Neural cell (in vitro differentiated cells): ENCODE results near the gene KIAA1549.

Experiments used
- EZH2 ChIP-seq: fragments of 200-600, 300-800 bp; shearing (Covaris generic), sonication (generic); IDR thresholded peaks from 2 replicates; pipeline ENCODE4 v1.6.1; 2014; ENCODE audit warnings: antibody characterized with exemption, low read length, borderline replicate concordance, mild to moderate bottlenecking; ENCODE audit not compliant: insufficient read depth, poor library complexity, severe bottlenecking
- POLR2AphosphoS5 ChIP-seq: IDR thresholded peaks from 2 replicates; pipeline ENCODE4 v1.6.1; 2012
- TAF1 ChIP-seq: IDR thresholded peaks from 2 replicates; pipeline ENCODE4 v1.6.1; 2012; ENCODE audit warnings: low read depth
- TF ChIP-seq, protein P1 (sequence below): fragments of 450-650 bp; IDR thresholded peaks from 2 replicates; pipeline ENCODE4 v1.5.1; 2014; ENCODE audit warnings: antibody characterized with exemption, mild to moderate bottlenecking, moderate library complexity; ENCODE audit not compliant: poor library complexity, severe bottlenecking

DNA sequence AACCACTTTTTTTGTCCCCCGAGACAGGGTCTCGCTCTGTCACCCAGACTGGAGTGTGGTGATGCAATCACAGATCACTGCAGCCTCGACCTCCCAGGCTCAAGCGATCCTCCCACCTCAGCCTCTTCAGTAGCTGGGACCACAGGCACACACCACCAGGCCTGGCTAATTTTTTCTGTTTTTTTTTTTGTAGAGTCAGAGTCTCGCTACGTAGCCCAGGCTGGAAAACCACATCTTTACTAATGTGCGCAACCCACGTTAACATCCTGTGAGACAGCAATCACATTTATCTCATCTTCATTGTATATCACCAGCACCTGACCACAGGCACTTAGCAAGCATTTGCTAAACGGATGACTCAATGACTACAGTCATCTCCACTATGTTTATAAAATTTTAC is 105.4 kb downstream of the KIAA1549 start:
- TF ChIP-seq TAF1 (no peak), EZH2 (no peak), POLR2AphosphoS5 (no peak)
- TF ChIP-seq, protein P1, sequence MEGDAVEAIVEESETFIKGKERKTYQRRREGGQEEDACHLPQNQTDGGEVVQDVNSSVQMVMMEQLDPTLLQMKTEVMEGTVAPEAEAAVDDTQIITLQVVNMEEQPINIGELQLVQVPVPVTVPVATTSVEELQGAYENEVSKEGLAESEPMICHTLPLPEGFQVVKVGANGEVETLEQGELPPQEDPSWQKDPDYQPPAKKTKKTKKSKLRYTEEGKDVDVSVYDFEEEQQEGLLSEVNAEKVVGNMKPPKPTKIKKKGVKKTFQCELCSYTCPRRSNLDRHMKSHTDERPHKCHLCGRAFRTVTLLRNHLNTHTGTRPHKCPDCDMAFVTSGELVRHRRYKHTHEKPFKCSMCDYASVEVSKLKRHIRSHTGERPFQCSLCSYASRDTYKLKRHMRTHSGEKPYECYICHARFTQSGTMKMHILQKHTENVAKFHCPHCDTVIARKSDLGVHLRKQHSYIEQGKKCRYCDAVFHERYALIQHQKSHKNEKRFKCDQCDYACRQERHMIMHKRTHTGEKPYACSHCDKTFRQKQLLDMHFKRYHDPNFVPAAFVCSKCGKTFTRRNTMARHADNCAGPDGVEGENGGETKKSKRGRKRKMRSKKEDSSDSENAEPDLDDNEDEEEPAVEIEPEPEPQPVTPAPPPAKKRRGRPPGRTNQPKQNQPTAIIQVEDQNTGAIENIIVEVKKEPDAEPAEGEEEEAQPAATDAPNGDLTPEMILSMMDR = no peak
